ENCODE measurements around the gene WLS. TPM values are rescaled to one million over a fixed set of nuclear protein-coding genes. Genes with fewer than 3 reads are reported as not detected.

The WLS gene
- total RNA-seq, 1 donor from 2014 or later, result 123 TPM

- no peaks in the 10 kb centered on the region for H3K27me3 Mint-ChIP-seq
- no peak overlapping the region for H3K27ac Mint-ChIP-seq
- TF ChIP-seq CTCF (IDR thresholded peaks at IDR 0.05; ENCODE audit: unreplicated experiment), result no peak
- no peak overlapping the region for H3K4me3 Mint-ChIP-seq (ENCODE audit: low read depth)
- DNase-seq (ENCODE audit: low spot score, unreplicated experiment), result no peak
- peaks cover 4% of the 10 kb centered on the region for H3K9me3 Mint-ChIP-seq (ENCODE audit: low read depth)
- peaks cover 7% of the 10 kb centered on the region for H3K4me1 Mint-ChIP-seq (ENCODE audit: low read depth)
- no peaks in the 10 kb centered on the region for H3K36me3 Mint-ChIP-seq (ENCODE audit: insufficient read depth)
Observed at GRCh38 chr1:68107771-68108170, 124.6 kb downstream of the WLS start.

- no peak for DNase-seq (ENCODE audit: low spot score, unreplicated experiment)
- Mint-ChIP-seq H3K9me3 (ENCODE audit: low read depth) (no peaks in the 10 kb centered on the region), H3K36me3 (ENCODE audit: insufficient read depth) (no peaks in the 10 kb centered on the region), H3K27ac (no peak overlapping the region), H3K4me3 (ENCODE audit: low read depth) (no peak overlapping the region), H3K27me3 (no peaks in the 10 kb centered on the region), H3K4me1 (ENCODE audit: low read depth) (peaks cover 7% of the 10 kb centered on the region)
- no peak for TF ChIP-seq CTCF (IDR thresholded peaks at IDR 0.05; ENCODE audit: unreplicated experiment)
Observed at GRCh38 chr1:68103884-68104554, 128.3 kb downstream of the WLS start.

GRCh38 chr1:68103011-68103545 lies 129.2 kb downstream of the WLS start:
- H3K27me3 Mint-ChIP-seq, result no peaks in the 10 kb centered on the region

GRCh38 chr1:68101829-68102228 lies 130.5 kb downstream of the WLS start:
- no peak for DNase-seq (ENCODE audit: low spot score, unreplicated experiment)
- H3K27ac Mint-ChIP-seq, result no peak overlapping the region
- no peaks in the 10 kb centered on the region for H3K9me3 Mint-ChIP-seq (ENCODE audit: low read depth)
- H3K4me3 Mint-ChIP-seq (ENCODE audit: low read depth), result no peak overlapping the region
- H3K4me1 Mint-ChIP-seq (ENCODE audit: low read depth), result peaks cover 7% of the 10 kb centered on the region
- H3K27me3 Mint-ChIP-seq, result no peaks in the 10 kb centered on the region
- peaks cover 1% of the 10 kb centered on the region for H3K36me3 Mint-ChIP-seq (ENCODE audit: insufficient read depth)
- TF ChIP-seq CTCF (IDR thresholded peaks at IDR 0.05; ENCODE audit: unreplicated experiment), result no peak

More at GRCh38 chr1:68103011-68103545, 129.2 kb downstream of the WLS start:
- Mint-ChIP-seq H3K4me3 (ENCODE audit: low read depth) (no peak overlapping the region), H3K36me3 (ENCODE audit: insufficient read depth) (no peaks in the 10 kb centered on the region), H3K27ac (no peak overlapping the region), H3K9me3 (ENCODE audit: low read depth) (no peaks in the 10 kb centered on the region), H3K4me1 (ENCODE audit: low read depth) (peaks cover 7% of the 10 kb centered on the region)
- no peak for DNase-seq (ENCODE audit: low spot score, unreplicated experiment)
- no peak for TF ChIP-seq CTCF (IDR thresholded peaks at IDR 0.05; ENCODE audit: unreplicated experiment)

GRCh38 chr1:68100571-68100970 lies 131.8 kb downstream of the WLS start:
- TF ChIP-seq CTCF (IDR thresholded peaks at IDR 0.05; ENCODE audit: unreplicated experiment), result no peak
- Mint-ChIP-seq H3K27ac (peak overlapping the region; percentile 78), H3K27me3 (no peaks in the 10 kb centered on the region), H3K4me1 (ENCODE audit: low read depth) (peaks cover 7% of the 10 kb centered on the region), H3K36me3 (ENCODE audit: insufficient read depth) (peaks cover 1% of the 10 kb centered on the region), H3K9me3 (ENCODE audit: low read depth) (no peaks in the 10 kb centered on the region), H3K4me3 (ENCODE audit: low read depth) (no peak overlapping the region)
- DNase-seq (ENCODE audit: low spot score, unreplicated experiment), result no peak

Measured in progenitor cell of endocrine pancreas (in vitro differentiated cells).